Muscle of leg (tissue), 11 donors: ENCODE results near the gene PDSS1. TPM values are rescaled to one million over a fixed set of nuclear protein-coding genes. Genes with fewer than 3 reads are reported as not detected.
A peak's percentile ranks its signal among the peaks of the same experiment; 100 is the strongest.

Source experiments
- DNase-seq: peaks from one replicate; pipeline ENCODE4 v3.0.0; 2013
- H3K27ac ChIP-seq: one replicate; pipeline ENCODE4 v1.5.1; 2013; ENCODE audit warnings: mild to moderate bottlenecking, low read length, control low read depth
- H3K27me3 ChIP-seq: one replicate; pipeline ENCODE4 v1.6.1; 2013; ENCODE audit warnings: low read length; ENCODE audit not compliant: control insufficient read depth, insufficient read depth
- H3K36me3 ChIP-seq: one replicate; pipeline ENCODE4 v1.6.1; 2013; ENCODE audit warnings: low read length; ENCODE audit not compliant: control insufficient read depth, insufficient read depth
- H3K4me1 ChIP-seq: one replicate; pipeline ENCODE4 v1.6.1; 2013; ENCODE audit warnings: low read length; ENCODE audit not compliant: control insufficient read depth, insufficient read depth
- H3K4me3 ChIP-seq: one replicate; pipeline ENCODE4 v1.5.1; 2013; ENCODE audit warnings: low read length, control low read depth
- H3K9me3 ChIP-seq: replicated peaks from 2 replicates; pipeline ENCODE4 v1.6.1; 2013; ENCODE audit warnings: low read depth, low read length; ENCODE audit not compliant: control insufficient read depth
- WGBS: methylation state at CpG from one replicate; pipeline ENCODE4 v1.1.5; 2013; ENCODE audit warnings: missing lambda C conversion rate; ENCODE audit not compliant: insufficient coverage; 5-methylcytosine and 5-hydroxymethylcytosine counted together
- polyA plus RNA-seq, 8 donors: library from polyadenylated mRNA; unstranded; fragments of 120-200 nt; gene quantifications; one replicate each; pipeline versions ENCODE4 v1.2.1 to v1.2.3, GENCODE V29; 2013; ENCODE audit warnings: inconsistent platforms in 1 of 8, low replicate concordance in 1 of 8; ENCODE audit not compliant: insufficient read length in 8 of 8, insufficient read depth in 1 of 8
- total RNA-seq: library from RNA; stranded (reverse); fragments of 120-200 nt; gene quantifications from one replicate; pipeline ENCODE4 v1.2.4, GENCODE V29; 2013

The PDSS1 gene
- total and polyA plus RNA-seq, 9 donors = 7.1 to 10.1 (median 8.4) TPM

DNA sequence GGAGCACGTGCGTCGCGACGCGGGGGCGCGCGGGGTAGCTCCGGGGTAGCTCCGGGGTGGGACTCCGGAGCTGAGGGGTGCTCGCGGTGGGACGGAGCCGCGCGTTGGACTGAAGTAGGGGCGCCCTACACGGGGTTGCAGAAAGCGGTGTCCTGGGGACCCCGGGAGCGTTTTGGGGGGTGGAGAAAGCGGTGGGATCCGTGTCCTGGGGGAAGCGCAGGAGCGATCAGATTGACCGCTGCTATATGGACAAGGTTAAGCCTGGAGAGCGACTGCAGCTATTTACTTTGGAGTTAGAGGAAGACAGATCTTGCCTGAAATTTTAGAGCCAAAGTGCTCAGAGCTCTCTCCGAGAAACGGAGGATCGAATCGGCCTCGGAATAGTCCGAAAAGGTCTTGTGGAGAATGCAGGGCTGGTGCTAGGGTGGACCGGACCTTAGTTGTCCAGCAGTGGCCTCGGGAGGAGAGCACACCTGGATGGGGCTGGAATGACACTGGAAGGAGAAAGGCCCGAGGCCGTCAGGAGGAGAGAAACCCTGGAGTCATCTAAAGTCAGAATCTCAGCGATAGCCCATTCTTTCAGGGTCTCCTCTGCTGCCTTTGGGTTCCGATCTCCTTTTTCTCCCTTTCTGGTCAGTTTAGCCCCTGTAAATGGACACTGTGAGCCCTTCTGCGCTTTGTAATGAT is 564 bp downstream of the PDSS1 start:
- peaks cover 12% of the 10 kb centered on the region for H3K4me1 ChIP-seq
- H3K27me3 ChIP-seq = peaks cover 3% of the 10 kb centered on the region
- WGBS = under 1% methylated on average over 39 of the region's 42 CpGs
- H3K4me3 ChIP-seq = peak overlapping the region; percentile 93
- H3K27ac ChIP-seq = no peak overlapping the region
- no peak for DNase-seq
- no peaks in the 10 kb centered on the region for H3K9me3 ChIP-seq
- no peaks in the 10 kb centered on the region for H3K36me3 ChIP-seq

DNA sequence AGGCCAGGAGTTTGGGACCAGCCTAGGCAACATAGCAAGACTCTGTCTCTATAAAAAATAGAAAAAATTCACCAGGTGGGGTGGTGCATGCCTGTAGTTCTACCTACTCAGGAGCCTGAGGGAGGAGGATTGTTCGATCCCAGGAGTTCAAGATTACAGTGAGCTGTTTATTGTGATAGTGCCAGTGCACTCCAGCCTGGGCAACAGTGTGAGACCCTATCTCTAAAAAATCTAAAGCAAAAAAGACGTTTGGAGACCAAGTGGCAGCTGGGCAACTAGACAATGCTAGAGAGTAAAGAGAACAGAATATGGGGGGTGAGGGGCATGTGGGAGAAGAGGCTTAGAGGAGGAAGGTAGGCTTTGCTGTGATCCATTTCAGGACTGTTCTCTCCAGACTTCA is 1.4 kb downstream of the PDSS1 start:
- 100% methylated on average over 1 of the region's 2 CpGs for WGBS
- no peaks in the 10 kb centered on the region for H3K36me3 ChIP-seq
- no peak overlapping the region for H3K4me3 ChIP-seq
- DNase-seq = no peak
- H3K4me1 ChIP-seq = peaks cover 12% of the 10 kb centered on the region
- no peak overlapping the region for H3K27ac ChIP-seq
- peaks cover 2% of the 10 kb centered on the region for H3K27me3 ChIP-seq
- H3K9me3 ChIP-seq = no peaks in the 10 kb centered on the region

DNA sequence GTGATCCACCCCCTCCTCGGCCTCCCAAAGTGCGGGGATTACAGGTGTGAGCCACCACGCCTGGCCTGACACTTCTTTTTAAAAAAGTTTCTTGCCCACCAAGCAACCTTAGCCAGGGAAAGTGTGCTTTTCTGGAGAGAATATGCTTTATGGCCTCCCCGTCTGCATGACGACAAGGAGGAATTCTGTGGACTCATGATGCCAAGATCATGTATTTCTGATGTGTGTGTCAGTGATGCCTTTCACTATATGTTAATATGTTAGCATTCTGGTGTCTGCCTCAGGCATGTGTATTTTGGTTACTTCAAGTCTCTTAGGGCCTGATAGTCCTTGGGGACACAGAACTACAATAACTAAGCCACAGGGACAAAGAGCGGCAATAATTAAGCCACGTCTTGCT is 2.1 kb downstream of the PDSS1 start:
- H3K27ac ChIP-seq = no peak overlapping the region
- no peaks in the 10 kb centered on the region for H3K36me3 ChIP-seq
- peaks cover 12% of the 10 kb centered on the region for H3K4me1 ChIP-seq
- H3K27me3 ChIP-seq = no peaks in the 10 kb centered on the region
- no peak for DNase-seq
- no peaks in the 10 kb centered on the region for H3K9me3 ChIP-seq
- WGBS = 100% methylated on average over 2 of the region's 7 CpGs
- no peak overlapping the region for H3K4me3 ChIP-seq

DNA sequence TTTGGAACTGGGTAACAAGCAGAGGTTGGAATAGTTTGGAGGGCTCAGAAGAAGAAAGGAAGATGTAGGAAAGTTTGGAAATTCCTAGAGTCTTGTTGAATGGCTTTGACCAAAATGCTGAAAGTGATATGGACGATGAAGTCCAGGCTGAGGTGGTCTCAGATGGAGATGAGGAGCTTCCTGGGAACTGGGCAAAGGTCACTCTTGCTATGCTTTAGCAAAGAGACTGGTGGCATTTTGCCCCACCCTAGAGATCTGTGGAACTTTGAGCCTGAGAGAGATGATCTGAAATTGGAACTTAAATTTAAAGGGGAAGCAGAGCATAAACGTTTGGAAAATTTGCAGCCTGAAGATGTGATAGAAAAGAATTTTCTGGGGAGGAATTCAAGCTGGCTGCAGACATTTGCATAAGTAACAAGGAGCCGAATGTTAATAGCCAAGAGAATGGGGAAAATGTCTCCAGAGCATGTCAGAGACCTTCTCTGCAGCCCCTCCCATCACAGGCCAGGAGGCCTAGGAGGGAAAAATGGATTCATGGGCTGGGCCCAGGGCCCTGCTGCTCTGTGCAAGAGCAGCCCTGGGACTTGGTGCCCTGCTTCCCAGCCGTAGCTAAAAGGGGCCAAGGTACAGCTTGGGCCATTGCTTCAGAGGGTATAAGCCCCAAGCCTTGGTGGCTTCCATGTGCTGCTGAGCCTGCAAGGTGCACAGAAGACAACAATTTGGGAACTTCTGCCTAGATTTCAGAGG is 3.6 kb downstream of the PDSS1 start:
- H3K4me1 ChIP-seq = peaks cover 12% of the 10 kb centered on the region
- DNase-seq = no peak
- no peak overlapping the region for H3K27ac ChIP-seq
- H3K4me3 ChIP-seq = no peak overlapping the region
- no peaks in the 10 kb centered on the region for H3K9me3 ChIP-seq
- peaks cover 6% of the 10 kb centered on the region for H3K36me3 ChIP-seq
- no peaks in the 10 kb centered on the region for H3K27me3 ChIP-seq
- 67% methylated on average over 4 of the region's 4 CpGs for WGBS

DNA sequence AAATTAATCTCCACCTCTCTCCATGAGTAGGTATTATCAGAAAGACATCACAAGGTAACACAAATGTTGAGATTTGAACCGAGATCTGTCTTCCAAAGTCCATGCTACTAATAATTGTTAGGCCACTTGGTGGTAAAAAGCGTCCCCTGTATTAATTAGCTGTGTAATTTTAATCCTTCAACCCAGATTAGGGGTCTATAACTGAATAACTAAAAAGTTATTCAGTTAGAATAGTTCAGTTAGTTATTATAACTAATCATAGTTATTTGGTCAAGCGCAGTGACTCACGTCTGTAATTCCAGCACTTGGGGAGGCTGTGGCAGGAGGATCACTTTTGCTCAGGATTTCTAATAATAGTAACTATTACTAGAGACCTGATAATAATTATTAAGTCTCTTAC is 5.6 kb downstream of the PDSS1 start:
- no peaks in the 10 kb centered on the region for H3K27me3 ChIP-seq
- no peak overlapping the region for H3K27ac ChIP-seq
- no peaks in the 10 kb centered on the region for H3K9me3 ChIP-seq
- H3K36me3 ChIP-seq = peaks cover 25% of the 10 kb centered on the region
- no peak for DNase-seq
- H3K4me1 ChIP-seq = peaks cover 9% of the 10 kb centered on the region
- H3K4me3 ChIP-seq = no peak overlapping the region
- WGBS = no CpG with 5 or more reads among the region's 4 CpGs

DNA sequence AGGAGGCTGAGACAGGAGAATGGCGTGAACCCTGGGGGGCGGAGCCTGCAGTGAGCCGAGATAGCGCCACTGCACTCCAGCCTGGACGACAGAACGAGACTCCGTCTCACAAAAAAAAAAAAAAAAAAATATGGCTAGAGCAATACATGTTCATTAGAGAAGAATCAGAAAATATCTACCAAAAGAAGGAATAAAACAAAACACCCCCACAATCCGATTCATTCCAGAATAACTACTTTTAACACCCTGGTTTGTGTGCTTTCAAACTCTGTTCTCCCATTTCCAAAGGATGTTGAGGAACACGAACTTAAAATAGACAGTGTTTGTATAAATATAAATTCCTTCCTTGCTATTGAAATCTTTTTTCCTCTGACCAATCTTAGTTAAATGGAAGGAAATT is 6.5 kb downstream of the PDSS1 start:
- H3K4me1 ChIP-seq = peaks cover under 1% of the 10 kb centered on the region
- DNase-seq = no peak
- no CpG with 5 or more reads among the region's 9 CpGs for WGBS
- H3K27ac ChIP-seq = no peak overlapping the region
- H3K27me3 ChIP-seq = no peaks in the 10 kb centered on the region
- H3K4me3 ChIP-seq = no peak overlapping the region
- H3K36me3 ChIP-seq = peaks cover 33% of the 10 kb centered on the region
- no peaks in the 10 kb centered on the region for H3K9me3 ChIP-seq

DNA sequence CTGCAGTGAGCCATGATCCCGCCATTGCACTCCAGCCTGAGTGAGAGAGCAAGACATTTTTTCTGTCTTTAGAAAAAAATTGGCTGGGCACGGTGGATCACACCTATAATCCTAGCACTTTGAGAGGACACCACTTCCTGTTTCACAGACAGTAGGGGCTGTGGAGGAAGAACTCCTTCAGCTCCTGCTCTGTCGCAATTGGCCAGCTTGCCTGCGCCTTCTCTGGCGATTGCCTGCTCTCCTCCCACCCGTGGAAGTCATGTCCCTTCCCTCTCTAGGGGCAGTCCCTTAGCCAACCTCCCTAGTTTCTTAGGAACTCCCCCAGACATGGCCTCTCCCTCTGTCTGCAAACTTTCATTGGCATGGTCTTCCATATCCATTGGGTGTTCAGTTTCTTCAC is 8.7 kb downstream of the PDSS1 start:
- Histone ChIP-seq H3K4me3 (no peak overlapping the region), H3K27ac (no peak overlapping the region), H3K27me3 (no peaks in the 10 kb centered on the region), H3K36me3 (peaks cover 43% of the 10 kb centered on the region), H3K4me1 (no peaks in the 10 kb centered on the region), H3K9me3 (no peaks in the 10 kb centered on the region)
- DNase-seq = no peak
- 65% methylated on average over 5 of the region's 6 CpGs for WGBS

DNA sequence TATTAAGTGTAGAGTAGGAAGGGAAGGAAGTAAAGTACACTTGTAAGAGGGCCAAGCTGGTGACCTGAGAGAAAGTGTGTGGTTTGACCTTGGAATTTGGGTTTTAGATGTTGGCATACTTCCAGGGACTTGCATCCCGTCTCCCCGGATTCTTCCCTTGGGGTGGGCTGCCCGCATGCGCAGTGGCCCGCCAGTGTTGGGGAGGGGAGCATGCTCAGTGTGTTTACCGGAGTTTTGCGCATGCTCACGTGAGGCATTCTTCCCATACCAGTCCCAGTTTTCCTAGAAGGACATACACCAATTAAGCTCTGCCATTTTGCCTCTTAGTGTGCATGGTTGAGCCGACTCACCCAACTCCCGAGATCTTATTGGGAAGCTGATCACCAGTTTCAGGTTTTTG is 9.4 kb downstream of the PDSS1 start:
- Histone ChIP-seq H3K9me3 (no peaks in the 10 kb centered on the region), H3K27me3 (no peaks in the 10 kb centered on the region), H3K27ac (no peak overlapping the region), H3K4me1 (no peaks in the 10 kb centered on the region), H3K36me3 (peaks cover 47% of the 10 kb centered on the region), H3K4me3 (no peak overlapping the region)
- DNase-seq = no peak
- WGBS = 100% methylated on average over 5 of the region's 10 CpGs

DNA sequence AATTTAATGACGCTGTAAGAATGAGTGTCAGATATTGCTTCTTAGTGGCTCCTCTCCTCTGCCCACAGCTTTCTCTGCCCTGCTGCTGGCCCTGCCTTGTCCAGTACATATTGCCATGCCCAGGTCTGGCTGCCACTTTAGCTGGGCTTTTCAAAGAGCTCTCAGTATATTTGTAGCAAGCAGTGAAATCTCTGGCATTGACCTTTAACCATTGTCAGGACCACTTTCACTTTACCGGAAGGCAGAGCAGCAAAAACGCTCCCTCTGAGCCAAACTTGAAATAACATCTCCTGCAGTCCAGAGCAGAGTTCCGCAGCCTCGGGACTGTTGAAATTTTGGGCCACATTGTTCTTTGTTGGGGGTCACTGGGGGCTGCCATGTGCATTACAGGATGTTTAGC is 13.8 kb downstream of the PDSS1 start:
- peaks cover 43% of the 10 kb centered on the region for H3K36me3 ChIP-seq
- no peak for DNase-seq
- H3K9me3 ChIP-seq = no peaks in the 10 kb centered on the region

DNA sequence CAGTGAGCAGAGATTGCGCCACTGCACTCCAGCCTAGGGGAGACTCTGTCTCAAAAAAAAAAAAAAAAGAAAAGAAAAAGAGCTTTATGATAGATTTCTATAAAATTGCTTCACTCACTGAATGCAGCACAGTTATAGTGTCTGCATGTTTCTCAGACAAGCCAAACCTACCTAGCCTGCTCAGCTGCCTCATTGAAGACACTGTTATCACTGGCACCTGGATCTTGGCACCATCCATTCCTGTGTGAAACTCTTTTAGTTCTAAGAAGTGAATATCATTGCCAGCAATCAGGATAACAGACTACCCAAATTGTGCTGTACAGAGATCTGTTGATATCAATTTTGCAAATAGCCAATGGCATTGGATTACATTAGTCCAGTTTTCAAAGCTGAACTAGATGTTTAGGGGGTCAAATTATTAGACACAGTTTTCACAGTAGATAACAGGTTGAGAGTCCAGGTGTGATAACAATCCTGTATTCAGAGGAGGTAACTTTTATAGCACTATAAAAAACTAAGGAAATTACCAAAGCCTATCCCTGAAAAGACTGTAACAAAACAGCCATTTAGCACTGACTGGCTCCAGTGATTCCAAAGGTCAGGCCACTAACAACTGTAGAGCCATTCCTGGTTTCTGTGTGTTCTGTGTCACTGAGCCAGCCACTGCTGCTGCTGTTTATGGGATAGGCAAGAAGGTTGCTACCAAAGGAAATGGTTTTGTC is 17.1 kb downstream of the PDSS1 start:
- Histone ChIP-seq H3K4me1 (no peaks in the 10 kb centered on the region), H3K4me3 (no peak overlapping the region), H3K36me3 (peaks cover 27% of the 10 kb centered on the region), H3K27me3 (no peaks in the 10 kb centered on the region), H3K9me3 (no peaks in the 10 kb centered on the region), H3K27ac (no peak overlapping the region)
- DNase-seq = no peak
- no CpG with 5 or more reads among the region's 1 CpG for whole genome bisulfite sequencing

More for the DNA sequence above, 13.8 kb downstream of the PDSS1 start:
- Histone ChIP-seq H3K27ac (no peak overlapping the region), H3K4me3 (no peak overlapping the region), H3K27me3 (no peaks in the 10 kb centered on the region), H3K4me1 (no peaks in the 10 kb centered on the region)
- WGBS = no CpG with 5 or more reads among the region's 5 CpGs
